HG03520 (cell line): ENCODE results near the gene TRRAP.
"Not testable (repeated sequence)": the region's sequence is repeated elsewhere in the genome, so short reads cannot be mapped to it uniquely, and the experiment has no call there.

Experiments
- ATAC-seq: cut with Tn5 transposase; IDR thresholded peaks from one replicate; pipeline ENCODE4 v1.9.1; 2021; ENCODE audit warnings: mild to moderate bottlenecking, moderate library complexity; ENCODE audit not compliant: unreplicated experiment

Gene TRRAP

DNA sequence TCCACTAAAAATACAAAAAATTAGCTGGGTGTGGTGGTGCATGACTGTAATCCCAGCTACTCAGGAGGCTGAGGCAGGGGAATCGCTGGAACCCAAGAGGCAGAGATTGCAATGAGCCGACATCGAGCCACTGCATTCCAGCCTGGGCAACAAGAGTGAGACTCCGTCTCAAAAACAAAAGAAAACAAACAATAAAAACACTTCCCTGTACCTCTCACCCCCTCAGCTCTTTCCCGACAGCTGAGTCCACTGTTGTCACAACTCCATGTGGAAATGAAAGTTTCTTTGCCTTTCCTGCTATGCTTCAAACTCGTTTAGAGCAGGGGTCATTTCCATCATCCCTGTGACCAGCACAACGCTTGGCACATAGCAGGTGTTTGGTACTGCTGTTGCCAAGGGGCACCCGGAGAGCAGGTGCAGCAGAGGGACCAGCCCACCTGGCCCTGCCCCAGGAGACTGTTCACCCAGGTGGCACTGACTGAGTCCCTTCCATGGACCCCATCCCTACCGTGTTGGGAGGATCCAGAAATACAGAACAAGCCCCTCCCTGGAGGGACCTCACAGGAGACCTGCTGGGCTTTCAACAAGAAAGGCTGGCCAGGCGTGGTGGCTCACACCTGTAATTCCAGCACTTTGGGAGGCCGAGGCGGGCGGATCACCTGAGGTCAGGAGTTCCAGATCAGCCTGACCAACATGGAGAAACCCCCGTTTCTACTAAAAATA lies 13.4 kb upstream of the TRRAP start:
- ATAC-seq, result no peak

GRCh38 chr7:98866351-98866750 lies 12.0 kb upstream of the TRRAP start:
- no peak for ATAC-seq

- no peak for ATAC-seq
Measured at GRCh38 chr7:98866765-98867164, 11.6 kb upstream of the TRRAP start.

DNA sequence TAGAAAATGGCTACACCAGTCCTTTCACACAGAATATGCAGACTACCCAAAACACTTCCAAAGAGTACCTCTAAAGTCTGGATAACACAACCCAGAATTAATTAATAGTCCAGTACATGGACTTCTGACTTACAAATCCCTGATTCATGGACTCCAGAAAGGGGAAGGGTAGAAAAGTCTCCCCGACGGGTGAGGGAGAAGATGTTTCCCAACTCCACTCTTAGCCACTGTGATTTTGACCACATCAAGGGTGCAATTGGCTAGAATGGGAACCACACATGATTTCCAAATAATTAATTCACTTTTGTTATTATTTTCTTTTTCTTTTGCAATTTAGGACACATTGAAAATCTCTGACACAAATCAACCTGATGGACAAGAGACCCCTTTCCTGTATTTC lies 9.9 kb upstream of the TRRAP start:
- no peak for ATAC-seq

- ATAC-seq, result no peak
Measured at GRCh38 chr7:98869027-98869596, 9.2 kb upstream of the TRRAP start.

DNA sequence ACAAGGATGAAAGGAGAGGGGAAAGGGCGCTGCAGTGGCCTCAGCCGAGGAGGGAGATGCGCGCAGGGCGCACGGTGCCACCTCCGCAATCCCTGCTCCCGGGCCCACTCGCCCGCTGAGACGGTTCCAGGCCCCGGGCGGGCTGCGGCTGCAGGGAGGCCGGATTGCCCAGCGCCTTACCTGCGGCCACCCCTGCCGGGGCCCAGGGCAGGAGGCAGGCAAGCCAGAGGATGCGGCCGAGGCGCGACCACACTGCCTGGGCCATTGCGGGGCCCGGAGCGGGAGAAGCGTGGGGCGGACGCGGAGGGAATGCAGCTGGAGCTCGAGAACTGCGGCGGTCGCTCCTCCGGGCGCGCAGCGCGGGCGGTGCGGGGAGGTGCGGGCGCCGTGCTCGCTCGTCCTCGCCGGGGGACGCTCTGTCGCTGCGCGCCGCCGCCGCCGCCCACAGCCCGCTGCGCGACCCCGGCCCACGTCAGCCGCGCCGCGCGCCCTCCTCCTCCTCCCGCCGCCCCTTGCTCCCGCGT lies 8.7 kb upstream of the TRRAP start, which contains the start of gene TMEM130:
Gene TMEM130 (minus strand): TSS at position 418 of the 524 bp plus-strand sequence. CDS start 153 bp downstream, at position 265.
- no peak for ATAC-seq

DNA sequence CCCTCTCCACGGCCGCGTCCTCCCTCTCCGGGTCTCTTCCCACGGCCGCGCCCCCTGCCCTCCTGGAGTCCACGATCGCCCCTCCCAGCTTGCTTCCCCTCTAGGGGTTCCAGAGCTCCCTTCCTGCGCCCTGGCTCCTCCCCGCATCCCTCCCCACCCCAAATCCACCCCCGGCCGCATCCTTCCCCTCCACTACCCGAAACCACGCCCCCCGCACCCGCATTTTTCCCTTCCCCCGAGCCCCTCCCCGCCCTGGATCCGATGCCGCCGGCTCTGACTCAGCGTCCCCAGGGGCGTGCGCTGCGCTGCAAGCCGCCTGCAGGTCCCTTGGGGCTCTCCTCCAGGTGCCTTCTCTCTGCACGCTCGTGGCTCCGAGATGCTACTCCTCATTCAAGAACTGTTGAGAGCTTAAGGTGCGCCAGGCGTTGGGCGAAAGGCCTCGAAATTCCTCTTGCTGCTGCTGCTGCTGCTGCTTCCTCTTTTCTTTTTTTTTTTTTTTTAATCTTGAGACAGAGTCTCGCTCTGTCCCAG lies 8.1 kb upstream of the TRRAP start:
- peak; percentile 65 for ATAC-seq

DNA sequence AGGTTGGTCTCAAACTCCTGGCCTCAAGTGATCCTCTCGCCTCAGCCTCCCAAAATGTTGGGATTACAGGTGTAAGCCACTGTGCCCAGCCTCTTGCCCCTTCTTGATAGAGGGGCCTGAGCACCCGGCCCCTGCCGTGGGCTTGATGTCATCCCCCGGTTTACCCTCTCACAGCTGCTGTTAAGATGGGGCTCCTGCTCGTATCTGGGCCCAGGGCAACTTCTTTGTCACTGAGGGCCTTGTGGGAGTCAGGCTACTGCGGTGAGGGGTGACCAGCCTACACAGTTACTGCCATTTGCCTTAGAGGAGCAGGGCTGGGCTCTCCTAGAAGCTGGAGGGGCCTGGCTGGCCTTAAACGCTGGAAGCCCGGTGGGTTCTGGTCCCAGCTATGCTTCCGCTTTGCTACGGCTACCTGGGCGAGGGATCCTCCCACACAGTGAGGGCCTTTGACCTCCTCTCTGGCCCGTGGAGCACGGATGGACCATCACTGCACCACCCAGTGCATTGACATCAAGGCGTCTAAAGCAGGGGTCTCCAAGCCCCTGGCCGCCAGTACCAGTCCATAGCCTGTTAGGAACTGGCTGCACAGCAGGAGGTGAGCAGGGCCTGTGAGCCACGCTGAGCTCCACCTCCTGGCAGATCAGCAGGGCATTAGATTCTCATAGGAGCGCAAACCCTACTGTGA lies 7.4 kb upstream of the TRRAP start:
- ATAC-seq, result no peak

- no peak for ATAC-seq
Measured at GRCh38 chr7:98872328-98872924, 5.9 kb upstream of the TRRAP start.

- not testable (repeated sequence) for ATAC-seq
Measured at GRCh38 chr7:98873610-98874009, 4.7 kb upstream of the TRRAP start.

- ATAC-seq, result no peak
Measured at GRCh38 chr7:98874942-98875341, 3.4 kb upstream of the TRRAP start.

DNA sequence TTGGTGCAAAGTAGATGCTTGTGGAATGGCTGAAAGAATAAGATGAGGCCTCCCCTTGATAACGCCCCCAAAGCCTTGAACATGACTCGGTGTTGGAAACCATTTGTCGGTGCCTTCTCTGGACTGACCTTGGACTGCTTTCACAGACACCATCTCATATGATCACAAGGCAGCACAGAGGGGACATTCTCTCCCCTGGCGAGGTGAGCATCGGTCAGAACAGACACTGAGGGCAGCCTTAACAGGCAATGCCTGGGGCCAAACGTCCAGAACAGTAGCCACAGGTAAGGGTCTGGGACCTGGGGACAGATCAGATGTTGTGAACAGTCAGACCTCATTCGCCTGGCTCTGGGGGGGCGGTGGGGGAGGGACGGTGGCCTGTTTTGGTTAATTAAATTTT lies 2.8 kb upstream of the TRRAP start:
- no peak for ATAC-seq

- ATAC-seq, result no peak
Measured at GRCh38 chr7:98877146-98877545, 1.2 kb upstream of the TRRAP start.

- ATAC-seq, result no peak
Measured at GRCh38 chr7:98877692-98878364, 504 bp upstream of the TRRAP start.

DNA sequence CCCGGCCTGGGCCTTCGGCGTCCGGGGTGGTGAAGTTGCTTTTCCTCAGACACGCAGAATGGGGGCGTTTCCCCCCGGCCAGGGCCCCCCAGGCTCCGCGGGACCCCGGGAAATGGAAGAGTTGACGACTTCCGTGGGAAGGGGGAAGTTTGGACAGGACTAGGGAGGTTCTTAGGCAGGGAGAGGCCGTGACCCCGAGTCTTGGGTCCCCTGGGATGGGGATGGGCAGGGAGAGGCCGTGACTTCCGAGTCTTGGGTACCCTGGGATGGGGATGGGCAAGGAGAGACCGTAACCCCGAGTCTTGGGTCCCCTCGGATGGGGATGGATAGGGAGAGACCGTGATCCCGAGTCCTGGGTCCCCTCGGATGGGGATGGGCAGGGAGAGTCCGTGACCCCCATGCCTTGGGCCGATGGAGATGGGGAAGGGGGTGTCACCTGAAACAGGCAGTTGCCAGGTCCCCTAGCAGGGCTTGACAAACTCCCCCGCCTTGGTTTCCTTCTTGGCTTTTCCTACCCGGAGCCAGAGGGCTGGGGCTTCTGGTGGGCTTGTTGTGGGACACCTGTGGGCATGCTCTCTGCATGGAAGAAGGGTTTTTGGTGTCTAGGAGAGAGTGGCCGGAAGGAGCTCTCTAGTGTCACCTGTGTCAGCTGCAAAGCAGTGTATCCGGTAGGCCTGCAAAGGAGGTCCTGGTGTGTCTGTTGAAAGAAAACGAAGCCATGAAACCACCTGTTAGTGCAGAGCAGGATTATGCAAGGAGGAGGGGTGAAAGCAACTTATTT lies 1.1 kb downstream of the TRRAP start:
- peak; percentile 86 for ATAC-seq

GRCh38 chr7:98879979-98880315 lies 1.6 kb downstream of the TRRAP start:
- no peak for ATAC-seq

DNA sequence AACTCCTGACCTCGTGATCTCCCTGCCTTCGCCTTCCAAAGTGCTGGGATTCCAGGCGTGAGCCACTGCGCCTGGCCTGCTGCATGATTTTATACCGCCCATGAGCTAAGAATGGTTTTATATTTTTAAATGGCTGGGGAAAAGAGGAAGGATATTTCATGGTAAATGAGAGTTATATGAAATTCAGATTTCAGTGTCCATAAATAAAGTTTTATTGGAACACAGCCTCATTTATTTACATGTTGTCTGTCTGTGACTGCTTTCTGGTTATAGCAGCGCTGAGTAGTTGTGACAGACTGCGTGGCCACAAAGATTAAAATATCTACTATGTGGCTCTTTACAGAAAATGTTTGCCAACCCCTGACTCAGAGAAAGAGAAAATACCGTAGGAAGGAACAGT lies 2.2 kb downstream of the TRRAP start:
- ATAC-seq, result no peak

GRCh38 chr7:98881561-98882315 lies 3.4 kb downstream of the TRRAP start:
- no peak for ATAC-seq

DNA sequence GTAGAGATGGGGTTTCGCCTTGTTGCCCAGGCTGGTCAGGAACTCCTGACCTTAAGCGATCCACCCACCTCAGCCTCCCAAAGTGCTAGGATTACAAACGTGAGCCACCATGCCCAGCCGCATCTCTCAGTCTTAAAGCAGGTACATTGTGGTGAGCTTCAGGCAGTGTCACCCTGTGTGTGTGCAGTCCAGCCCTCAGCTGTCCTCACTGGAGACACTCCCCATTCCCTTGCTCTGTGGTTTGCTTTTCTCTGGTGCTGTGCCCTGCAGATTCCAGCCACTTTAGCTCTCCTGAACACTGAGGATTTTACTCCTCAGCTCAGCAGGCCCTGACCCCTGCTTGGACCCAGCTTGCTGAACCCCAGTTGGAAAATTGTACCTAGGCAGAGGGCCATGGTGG lies 6.1 kb downstream of the TRRAP start:
- ATAC-seq, result no peak
